PC-3 (cell line): ENCODE data around the gene KLHL30. TPM values are rescaled to one million over a fixed set of nuclear protein-coding genes. Genes with fewer than 3 reads are reported as not detected.

Source experiments
- ATAC-seq: fragments of 200-7000 bp; cut with Tn5 transposase; 2 replicates; pipeline ENCODE4 v1.9.1; 2020; ENCODE audit warnings: mild to moderate bottlenecking, moderate library complexity
- BruUV-seq: library from RNA; stranded (reverse); fragments of 400-500 nt; replicated peaks from 2 replicates; lab custom pipeline; 2021; lab: Mats Ljungman, UMichigan
- CTCF ChIA-PET: fragments of 300-600 bp; sonication (Branson Sonifier 250); formaldehyde crosslinking; loops from one replicate; lab custom pipeline; 2022; ENCODE audit warnings: antibody characterized with exemption; lab: Charles Lee
- POLR2A ChIA-PET: fragments of 300-600 bp; sonication (Branson Sonifier 250); formaldehyde crosslinking; loops from one replicate; lab custom pipeline; 2022; ENCODE audit warnings: antibody characterized with exemption; ENCODE audit not compliant: unreplicated experiment; lab: Charles Lee
- DNase-seq: peaks from one replicate; pipeline ENCODE4 v3.0.0-alpha.2; 2015
- H2AFZ ChIP-seq: fragments of 300-600 bp; sonication (generic); 2 replicates; pipeline ENCODE4 v1.6.0; 2016; ENCODE audit warnings: antibody characterized with exemption, low read length
- H3F3A ChIP-seq: fragments of 300-600 bp; sonication (generic); one replicate; pipeline ENCODE4 v1.6.0; 2017; ENCODE audit warnings: antibody characterized with exemption, low read length, control low read depth, mild to moderate bottlenecking; ENCODE audit not compliant: unreplicated experiment
- H3K27ac ChIP-seq: fragments of 300-600 bp; sonication (generic); 2 replicates; pipeline ENCODE4 v1.5.1; 2016; ENCODE audit warnings: mild to moderate bottlenecking, low read length
- H3K27me3 ChIP-seq: fragments of 300-600 bp; sonication (generic); 2 replicates; pipeline ENCODE4 v1.6.1; 2016; ENCODE audit warnings: low read length, mixed read lengths
- H3K36me3 ChIP-seq: fragments of 300-600 bp; sonication (generic); 2 replicates; pipeline ENCODE4 v1.6.1; 2016; ENCODE audit warnings: low read depth, mixed run types, low read length, mixed read lengths
- H3K4me1 ChIP-seq: fragments of 300-600 bp; sonication (generic); 2 replicates; pipeline ENCODE4 v1.5.1; 2016; ENCODE audit warnings: low read length; ENCODE audit not compliant: insufficient read depth
- H3K4me2 ChIP-seq: fragments of 300-600 bp; sonication (generic); 2 replicates; pipeline ENCODE4 v1.6.0; 2016; ENCODE audit warnings: low read length
- H3K4me3 ChIP-seq: fragments of 300-600 bp; sonication (generic); 2 replicates; pipeline ENCODE4 v1.5.1; 2016; ENCODE audit warnings: mild to moderate bottlenecking, low read length, mixed read lengths
- H3K79me2 ChIP-seq: fragments of 300-600 bp; sonication (generic); 2 replicates; pipeline ENCODE4 v1.6.1; 2017; ENCODE audit warnings: low read length, mixed read lengths
- H3K9ac ChIP-seq: fragments of 300-600 bp; sonication (generic); 2 replicates; pipeline ENCODE4 v1.6.0; 2016; ENCODE audit warnings: mild to moderate bottlenecking, low read length
- H3K9me2 ChIP-seq: fragments of 300-600 bp; sonication (generic); replicated peaks from 2 replicates; pipeline ENCODE4 v1.6.1; 2016; ENCODE audit warnings: mixed run types, low read length, mixed read lengths
- H3K9me3 ChIP-seq: fragments of 300-600 bp; sonication (generic); 2 replicates; pipeline ENCODE4 v1.6.1; 2016; ENCODE audit warnings: low read length, mixed read lengths
- H4K20me1 ChIP-seq: fragments of 300-600 bp; sonication (generic); 2 replicates; pipeline ENCODE4 v1.6.1; 2016; ENCODE audit warnings: low read length, mixed read lengths
- CTCF ChIP-seq: fragments of 300-600 bp; sonication (generic); conservative IDR thresholded peaks from 2 replicates; pipeline ENCODE4 v1.5.1; 2017; ENCODE audit warnings: antibody characterized with exemption, low read depth, mild to moderate bottlenecking, low read length
- EZH2 ChIP-seq: fragments of 300-600 bp; sonication (generic); IDR thresholded peaks from one replicate; pipeline ENCODE4 v1.6.1; 2017; ENCODE audit warnings: antibody characterized with exemption, mild to moderate bottlenecking, low read length; ENCODE audit not compliant: unreplicated experiment
- EZH2phosphoT487 ChIP-seq: fragments of 300-600 bp; sonication (generic); IDR thresholded peaks from 2 replicates; pipeline ENCODE4 v1.6.1; 2018; ENCODE audit warnings: mild to moderate bottlenecking, antibody characterized with exemption, low read length, borderline replicate concordance
- intact Hi-C: fragments of 100-400 bp; cut with micrococcal nuclease; formaldehyde crosslinking; loops from 2 replicates; pipeline ENCODE4 v1.9.0; 2023
- total RNA-seq: library from RNA; depleted of rRNA; stranded (reverse); fragments of >200 nt; gene quantifications from 2 replicates; pipeline ENCODE4 v1.2.3, GENCODE V29; 2014

Gene KLHL30
- total RNA-seq, 1 experiment from 2014 or later = not detected

- no peaks in the 10 kb centered on the region for H4K20me1 ChIP-seq
- TF ChIP-seq EZH2phosphoT487 = no peak
- TF ChIP-seq EZH2 = no peak
- TF ChIP-seq CTCF = no peak
Measured at GRCh38 chr2:238155761-238156694, 17.6 kb downstream of the KLHL30 start.

GRCh38 chr2:238157506-238158017 lies 19.1 kb downstream of the KLHL30 start:
- TF ChIP-seq EZH2phosphoT487 = no peak
- no peak for TF ChIP-seq CTCF
- no peak for TF ChIP-seq EZH2
- CTCF ChIA-PET = no interaction called here
- Histone ChIP-seq H3K27me3 (no peaks in the 10 kb centered on the region), H3K27ac (no peak overlapping the region), H3K9ac (no peak overlapping the region), H3K79me2 (no peaks in the 10 kb centered on the region), H3K36me3 (no peaks in the 10 kb centered on the region; the same call in 1 of the 2 replicates), H3K9me3 (no peaks in the 10 kb centered on the region), H2AFZ (no peak overlapping the region), H3F3A (no peaks in the 10 kb centered on the region), H3K4me3 (no peak overlapping the region), H3K4me1 (no peaks in the 10 kb centered on the region), H4K20me1 (no peaks in the 10 kb centered on the region), H3K9me2 (no peaks in the 10 kb centered on the region), H3K4me2 (no peak overlapping the region)
- DNase-seq (no peak), ATAC-seq (no peak)
- intact Hi-C loops = no loop called here
- BruUV-seq = no TSS peak
- POLR2A ChIA-PET = no interaction called here

More at GRCh38 chr2:238155761-238156694, 17.6 kb downstream of the KLHL30 start:
- no peak for ATAC-seq
- no peaks in the 10 kb centered on the region for H3F3A ChIP-seq
- H3K36me3 ChIP-seq = no peaks in the 10 kb centered on the region; the same call in 1 of the 2 replicates
- no peak for DNase-seq
- intact Hi-C loops = no loop called here
- BruUV-seq = no TSS peak
- no peaks in the 10 kb centered on the region for H3K79me2 ChIP-seq
- H3K4me2 ChIP-seq = no peak overlapping the region
- POLR2A ChIA-PET = no interaction called here
- H2AFZ ChIP-seq = no peak overlapping the region
- CTCF ChIA-PET = no interaction called here
- no peak overlapping the region for H3K4me3 ChIP-seq
- no peaks in the 10 kb centered on the region for H3K9me3 ChIP-seq
- H3K27me3 ChIP-seq = no peaks in the 10 kb centered on the region
- H3K9me2 ChIP-seq = no peaks in the 10 kb centered on the region
- H3K9ac ChIP-seq = no peak overlapping the region
- no peaks in the 10 kb centered on the region for H3K4me1 ChIP-seq
- H3K27ac ChIP-seq = no peak overlapping the region
